WTC11 (cell line): Measurements from ENCODE around the gene MCUB. TPM values are rescaled to one million over a fixed set of nuclear protein-coding genes. Genes with fewer than 3 reads are reported as not detected.
"Not testable (repeated sequence)": the region's sequence is repeated elsewhere in the genome, so short reads cannot be mapped to it uniquely, and the experiment has no call there.

Experiments
- ATAC-seq: fragments of 200-7000 bp; cut with Tn5 transposase; 2 replicates; pipeline ENCODE4 v1.10.0; 2021; ENCODE audit warnings: mild to moderate bottlenecking, moderate library complexity
- CTCF ChIA-PET: fragments of 300-600 bp; sonication (Branson Sonifier 250); formaldehyde crosslinking; loops from one replicate; lab custom pipeline; 2021; ENCODE audit warnings: antibody characterized with exemption; lab: Charles Lee
- POLR2A ChIA-PET: fragments of 350-600 bp; sonication (Branson Sonifier 250); formaldehyde crosslinking; loops from one replicate; lab custom pipeline; 2021; ENCODE audit warnings: antibody characterized with exemption; lab: Charles Lee
- DNase-seq: peaks from one replicate; pipeline ENCODE4 v3.0.0; 2021; ENCODE audit warnings: low spot score
- H3K27ac Mint-ChIP-seq: 2 replicates; pipeline ENCODE4 v1.8.0; 2021; ENCODE audit warnings: mixed read lengths
- H3K27me3 Mint-ChIP-seq: 2 replicates; pipeline ENCODE4 v1.8.0; 2021; ENCODE audit warnings: low read depth, mild to moderate bottlenecking, moderate library complexity, mixed read lengths
- H3K36me3 Mint-ChIP-seq: 2 replicates; pipeline ENCODE4 v1.8.0; 2021; ENCODE audit warnings: mixed read lengths
- H3K4me1 Mint-ChIP-seq: 2 replicates; pipeline ENCODE4 v1.8.0; 2022; ENCODE audit warnings: mixed read lengths
- H3K4me3 Mint-ChIP-seq: 2 replicates; pipeline ENCODE4 v1.8.0; 2021; ENCODE audit warnings: mild to moderate bottlenecking, moderate library complexity, mixed read lengths
- H3K9me3 Mint-ChIP-seq: 2 replicates; pipeline ENCODE4 v1.8.0; 2021; ENCODE audit warnings: mixed read lengths
- AFF4 ChIP-seq: sonication (generic); formaldehyde crosslinking; IDR thresholded peaks from 2 replicates; pipeline ENCODE4 v1.8.1; 2023; ENCODE audit warnings: mild to moderate bottlenecking, missing genetic modification reagents, borderline replicate concordance
- ARID4B ChIP-seq: sonication (generic); formaldehyde crosslinking; IDR thresholded peaks from 2 replicates; pipeline ENCODE4 v1.8.0; 2023; ENCODE audit warnings: missing genetic modification reagents, mild to moderate bottlenecking, borderline replicate concordance
- MLX ChIP-seq: sonication (generic); formaldehyde crosslinking; IDR thresholded peaks from 2 replicates; pipeline ENCODE4 v1.8.1; 2023; ENCODE audit warnings: mild to moderate bottlenecking, missing genetic modification reagents, moderate library complexity
- MXD4 ChIP-seq: fragments of 250-450 bp; sonication (Bioruptor Pico); IDR thresholded peaks from 2 replicates; pipeline ENCODE4 v1.8.0; 2021; ENCODE audit warnings: mild to moderate bottlenecking, moderate library complexity, borderline replicate concordance
- NFE2L1 ChIP-seq: sonication (generic); formaldehyde crosslinking; IDR thresholded peaks from 2 replicates; pipeline ENCODE4 v1.8.1; 2023; ENCODE audit warnings: missing genetic modification reagents
- PREB ChIP-seq: sonication (generic); formaldehyde crosslinking; IDR thresholded peaks from 2 replicates; pipeline ENCODE4 v1.8.1; 2022; ENCODE audit warnings: mild to moderate bottlenecking, missing genetic modification reagents, moderate library complexity, borderline replicate concordance
- PRRX2 ChIP-seq: fragments of 250-450 bp; sonication (Bioruptor Pico); IDR thresholded peaks from 2 replicates; pipeline ENCODE4 v1.8.0; 2021; ENCODE audit warnings: mild to moderate bottlenecking
- SMAD3 ChIP-seq: sonication (generic); formaldehyde crosslinking; IDR thresholded peaks from 2 replicates; pipeline ENCODE4 v1.8.0; 2022; ENCODE audit warnings: missing genetic modification reagents, mild to moderate bottlenecking, borderline replicate concordance
- ZBTB21 ChIP-seq: sonication (generic); formaldehyde crosslinking; IDR thresholded peaks from 2 replicates; pipeline ENCODE4 v1.8.1; 2023; ENCODE audit warnings: mild to moderate bottlenecking, missing genetic modification reagents, borderline replicate concordance
- ZNF281 ChIP-seq: sonication (generic); formaldehyde crosslinking; IDR thresholded peaks from 2 replicates; pipeline ENCODE4 v1.8.0; 2023; ENCODE audit warnings: mild to moderate bottlenecking, missing genetic modification reagents
- ZNF512 ChIP-seq: sonication (generic); formaldehyde crosslinking; IDR thresholded peaks from 2 replicates; pipeline ENCODE4 v1.8.1; 2022; ENCODE audit warnings: missing genetic modification reagents, borderline replicate concordance
- total RNA-seq: library from RNA; stranded (reverse); gene quantifications from 3 replicates; pipeline ENCODE4 v1.2.3, GENCODE V29; 2021

MCUB gene
- total RNA-seq, 1 experiment from 2014 or later = 26.8 TPM

GRCh38 chr4:109579997-109580396 lies 20.0 kb downstream of the MCUB start:
- POLR2A ChIA-PET, ATAC-seq, H3K27me3 Mint-ChIP-seq, CTCF ChIA-PET, DNase-seq, H3K27ac Mint-ChIP-seq, H3K4me3 Mint-ChIP-seq, H3K4me1 Mint-ChIP-seq: not testable (repeated sequence)
- peaks cover 15% of the 10 kb centered on the region for H3K9me3 Mint-ChIP-seq
- H3K36me3 Mint-ChIP-seq = peaks cover 23% of the 10 kb centered on the region

- ATAC-seq = no peak
- Mint-ChIP-seq H3K9me3 (peaks cover 20% of the 10 kb centered on the region), H3K4me1 (peaks cover 20% of the 10 kb centered on the region), H3K27ac (no peak overlapping the region), H3K36me3 (peaks cover 17% of the 10 kb centered on the region), H3K27me3 (no peaks in the 10 kb centered on the region), H3K4me3 (no peak overlapping the region)
- no peak for DNase-seq
- TF ChIP-seq NFE2L1 (CRISPR knock-in tag) (no peak), PRRX2 (no peak), ZNF281 (CRISPR knock-in tag) (no peak), AFF4 (no peak), MXD4 (CRISPR knock-in tag) (no peak)
- CTCF ChIA-PET = interaction anchor here (1.0 kb wide), 1 partner anchor 42 kb away, joined by 3 read pairs; no protein-coding TSS in a partner anchor
- POLR2A ChIA-PET = no interaction called here
Measured at GRCh38 chr4:109588176-109588575, 28.1 kb downstream of the MCUB start.

- peak; percentile 34 for ATAC-seq
Measured at GRCh38 chr4:109589119-109589518, 29.1 kb downstream of the MCUB start.

More at GRCh38 chr4:109589119-109589518, 29.1 kb downstream of the MCUB start:
- TF ChIP-seq SMAD3 (CRISPR knock-in tag) (no peak), AFF4 (no peak), MLX (CRISPR knock-in tag) (no peak), ZNF512 (CRISPR knock-in tag) (no peak), ARID4B (CRISPR knock-in tag) (no peak), ZBTB21 (no peak), PREB (CRISPR knock-in tag) (no peak)
- peaks cover 20% of the 10 kb centered on the region for H3K4me1 Mint-ChIP-seq
- no peak overlapping the region for H3K4me3 Mint-ChIP-seq
- H3K36me3 Mint-ChIP-seq = peaks cover 16% of the 10 kb centered on the region
- peaks cover 19% of the 10 kb centered on the region for H3K9me3 Mint-ChIP-seq
- no peak for DNase-seq
- CTCF ChIA-PET = no interaction called here
- POLR2A ChIA-PET = no interaction called here
- no peaks in the 10 kb centered on the region for H3K27me3 Mint-ChIP-seq
- H3K27ac Mint-ChIP-seq = peak overlapping the region; percentile 59
